Endothelial cell of umbilical vein (primary cell): ENCODE data around the gene MED22. TPM values are rescaled to one million over a fixed set of nuclear protein-coding genes. Genes with fewer than 3 reads are reported as not detected.
"Not testable (repeated sequence)": the region's sequence is repeated elsewhere in the genome, so short reads cannot be mapped to it uniquely, and the experiment has no call there.

ENCODE experiments used
- BruUV-seq: library from RNA; stranded (reverse); fragments of 400-500 nt; replicated peaks from 2 replicates; lab custom pipeline; 2021; lab: Mats Ljungman, UMichigan
- CTCF ChIA-PET: fragments of 300-600, 350-600 bp; sonication (Branson Sonifier 250); formaldehyde crosslinking; loops from one replicate; lab custom pipeline; 2021; ENCODE audit warnings: antibody characterized with exemption, inconsistent platforms; lab: Charles Lee
- POLR2A ChIA-PET: fragments of 300-600, 350-600 bp; sonication (Branson Sonifier 250); formaldehyde crosslinking; loops from one replicate; lab custom pipeline; 2021; ENCODE audit warnings: antibody characterized with exemption, inconsistent platforms; lab: Charles Lee
- DNase-seq: peaks from one replicate; pipeline ENCODE4 v3.0.0-alpha.2; 2011; ENCODE audit warnings: low read depth, low spot score
- FAIRE-seq: peaks from 2 replicates; lab custom pipeline; 2011; peaks lifted over from hg19 to GRCh38; lab: Jason Lieb, UNC
- H2AFZ ChIP-seq: 2 replicates; pipeline ENCODE4 v1.6.0; 2012; ENCODE audit warnings: low read depth, low read length, control low read depth, inconsistent platforms
- H3K27ac ChIP-seq: 2 replicates; pipeline ENCODE4 v1.5.1; 2011; ENCODE audit warnings: low read depth, mild to moderate bottlenecking, control low read depth, low read length, moderate library complexity; ENCODE audit not compliant: insufficient read depth
- H3K27me3 ChIP-seq, 2 experiments: 2 replicates each; pipeline versions ENCODE4 v1.6.0 to v1.6.1; 2011; ENCODE audit warnings: low read length in 2 of 2, mixed read lengths in 1 of 2; ENCODE audit not compliant: control insufficient read depth in 2 of 2, insufficient read depth in 2 of 2
- H3K36me3 ChIP-seq, 2 experiments: 2 replicates in 1 of 2; 3 replicates in 1 of 2; pipeline ENCODE4 v1.5.1; 2011; ENCODE audit warnings: low read length in 2 of 2, mild to moderate bottlenecking in 1 of 2, moderate library complexity in 1 of 2; ENCODE audit not compliant: control insufficient read depth in 2 of 2, insufficient read depth in 2 of 2; ENCODE audit errors: extremely low read depth in 1 of 2
- H3K4me1 ChIP-seq: 3 replicates; pipeline ENCODE4 v1.5.1; 2011; ENCODE audit warnings: mild to moderate bottlenecking, low read length; ENCODE audit not compliant: control insufficient read depth, insufficient read depth; ENCODE audit errors: extremely low read depth
- H3K4me2 ChIP-seq: 2 replicates; pipeline ENCODE4 v1.6.1; 2011; ENCODE audit warnings: low read length, control low read depth, mixed read lengths; ENCODE audit not compliant: insufficient read depth
- H3K4me3 ChIP-seq, 3 experiments: fragments of 200-600 bp in 1 of 3; sonication (generic), shearing (Covaris generic) in 1 of 3; replicated peaks in 1 of 3; 2 replicates each; pipeline ENCODE4 v1.5.1; 2011 to 2016; ENCODE audit warnings: control low read depth in 3 of 3, low read length in 3 of 3, mild to moderate bottlenecking in 2 of 3, inconsistent platforms in 1 of 3, low read depth in 1 of 3, moderate library complexity in 1 of 3; ENCODE audit not compliant: insufficient read depth in 1 of 3
- H3K79me2 ChIP-seq: 2 replicates; pipeline ENCODE4 v1.6.0; 2012; ENCODE audit warnings: low read length, inconsistent platforms; ENCODE audit not compliant: control insufficient read depth, insufficient read depth
- H3K9ac ChIP-seq: replicated peaks from 2 replicates; pipeline ENCODE3; 2011; ENCODE audit warnings: low read length, control low read depth; ENCODE audit not compliant: insufficient read depth; ENCODE audit errors: extremely low read depth
- H3K9me1 ChIP-seq: replicated peaks from 3 replicates; pipeline ENCODE4 v1.6.0; 2011; ENCODE audit warnings: mild to moderate bottlenecking, low read length; ENCODE audit not compliant: control insufficient read depth, insufficient read depth; ENCODE audit errors: extremely low read depth
- H3K9me3 ChIP-seq: replicated peaks from 2 replicates; pipeline ENCODE4 v1.5.1; 2012; ENCODE audit warnings: low read length, inconsistent platforms; ENCODE audit not compliant: control insufficient read depth, insufficient read depth
- H4K20me1 ChIP-seq: replicated peaks from 2 replicates; pipeline ENCODE3; 2011; ENCODE audit warnings: mild to moderate bottlenecking, low read length; ENCODE audit not compliant: control insufficient read depth, insufficient read depth; ENCODE audit errors: extremely low read depth
- EZH2 ChIP-seq: IDR thresholded peaks from 2 replicates; pipeline ENCODE4 v1.6.1; 2012; ENCODE audit warnings: borderline replicate concordance, low read depth, mild to moderate bottlenecking, moderate library complexity, low read length, inconsistent platforms; ENCODE audit not compliant: severe bottlenecking
- FOS ChIP-seq: IDR thresholded peaks from 2 replicates; pipeline ENCODE4 v1.6.1; 2011; ENCODE audit warnings: mild to moderate bottlenecking, low read length, moderate library complexity, borderline replicate concordance; ENCODE audit not compliant: insufficient read depth
- GATA2 ChIP-seq: IDR thresholded peaks from 2 replicates; pipeline ENCODE4 v1.7.0; 2011; ENCODE audit warnings: low read depth, mild to moderate bottlenecking, moderate library complexity, mixed read lengths, low read length; ENCODE audit not compliant: insufficient read length, insufficient read depth
- JUN ChIP-seq: IDR thresholded peaks from 2 replicates; pipeline ENCODE4 v1.6.1; 2011; ENCODE audit warnings: borderline replicate concordance, low read depth; ENCODE audit not compliant: insufficient read length, insufficient read depth
- MYC ChIP-seq: IDR thresholded peaks from one replicate; pipeline ENCODE4 v1.6.1; 2011; ENCODE audit warnings: mild to moderate bottlenecking, low read depth, low read length
- POLR2A ChIP-seq: IDR thresholded peaks from 2 replicates; pipeline ENCODE4 v1.6.1; 2012; ENCODE audit warnings: low read depth, mild to moderate bottlenecking, control low read depth, low read length
- POLR2AphosphoS5 ChIP-seq: IDR thresholded peaks from 2 replicates; pipeline ENCODE4 v1.6.1; 2012; ENCODE audit warnings: low read depth, mild to moderate bottlenecking, control low read depth, low read length, moderate library complexity; ENCODE audit not compliant: insufficient read depth
- dilution Hi-C: fragments of 300-500 bp; cut with MboI; formaldehyde crosslinking; loops from one replicate; pipeline ENCODE4 v1.15.0; 2019; ENCODE audit warnings: low sequenced_read_pairs; ENCODE audit not compliant: extremely low pct_ligation_motif_present
- intact Hi-C: fragments of 100-400 bp; cut with micrococcal nuclease; formaldehyde crosslinking; loops from one replicate; pipeline ENCODE4 v1.10.0; 2022
- polyA plus RNA-seq, 4 experiments: library from polyadenylated mRNA; depleted of rRNA in 3 of 4; stranded (reverse) in 3 of 4; unstranded in 1 of 4; fragments of >200 nt; gene quantifications; 2 replicates each; pipeline versions ENCODE4 v1.2.1 to v1.2.3, GENCODE V29; 2011 to 2012; ENCODE audit warnings: missing spikeins in 1 of 4
- total RNA-seq: library from RNA; stranded (reverse); gene quantifications from 2 replicates; pipeline ENCODE4 v1.2.3, GENCODE V29; 2021
- TF ChIP-seq, protein P1 (sequence below), 2 donors: IDR thresholded peaks; 1 replicate in 1 of 2; 2 replicates in 1 of 2; pipeline ENCODE4 v1.5.1; 2011; ENCODE audit warnings: low read length in 2 of 2, mild to moderate bottlenecking in 2 of 2, moderate library complexity in 2 of 2, control low read depth in 1 of 2, inconsistent platforms in 1 of 2, low read depth in 1 of 2; ENCODE audit not compliant: insufficient read depth in 1 of 2; ENCODE audit errors: extremely low read depth in 1 of 2
- TF ChIP-seq, protein P2 (sequence below): IDR thresholded peaks from 2 replicates; pipeline ENCODE4 v1.6.1; 2011; ENCODE audit not compliant: insufficient read depth, insufficient read length

MED22 gene
- total and polyA plus RNA-seq, 2 donors (not counting 3 experiments of a cell fraction or from before 2014, with no cell fraction given), result 25.7 to 27.4 TPM

DNA sequence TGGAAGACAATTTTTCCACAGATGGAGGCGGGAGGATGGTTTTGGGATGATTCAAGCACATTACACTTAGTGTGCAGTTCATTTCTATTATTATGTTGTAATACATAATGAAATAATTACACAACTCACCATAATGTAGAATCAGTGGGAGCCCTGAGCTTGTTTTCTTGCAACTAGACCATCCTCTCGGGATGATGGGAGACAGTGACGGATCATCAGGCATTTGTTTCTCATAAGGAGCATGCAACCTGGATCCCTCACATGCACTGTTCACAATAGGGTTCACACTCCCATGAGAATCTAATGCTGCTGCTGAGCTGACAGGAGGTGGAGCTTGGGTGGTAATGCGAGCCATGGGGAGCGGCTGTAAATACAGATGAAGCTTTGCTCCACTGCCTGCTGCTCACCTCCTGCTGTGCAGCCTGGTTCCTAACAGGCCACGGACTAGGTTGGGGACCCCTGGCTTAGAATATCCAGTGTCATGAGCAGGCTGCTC is 29.8 kb upstream of the MED22 start:
- Histone ChIP-seq H3K4me3 (no peak overlapping the region), H3K27ac (no peak overlapping the region), H4K20me1 (peaks cover 2% of the 10 kb centered on the region), H3K4me1 (peaks cover 10% of the 10 kb centered on the region), H3K9me3 (no peaks in the 10 kb centered on the region), H3K79me2 (peaks cover 30% of the 10 kb centered on the region), H3K4me2 (no peak overlapping the region), H3K36me3 (peaks cover 3% of the 10 kb centered on the region in 2 experiments), H3K9ac (no peak overlapping the region), H2AFZ (no peak overlapping the region), H3K27me3 (no peaks in the 10 kb centered on the region), H3K9me1 (no peaks in the 10 kb centered on the region)
- BruUV-seq, result no TSS peak
- intact Hi-C loops, result loop anchor here (2.0 kb wide), 1 partner anchor 19 kb away; no protein-coding TSS in a partner anchor
- POLR2A ChIA-PET, result interaction anchor here (1.8 kb wide), 1 partner anchor 30 kb away, joined by 10 read pairs; the partner anchor contains the start of genes MED22 and RPL7A
- TF ChIP-seq GATA2 (no peak), FOS (no peak), POLR2A (no peak), JUN (no peak), EZH2 (no peak), MYC (no peak), POLR2AphosphoS5 (no peak)
- TF ChIP-seq, protein P1, sequence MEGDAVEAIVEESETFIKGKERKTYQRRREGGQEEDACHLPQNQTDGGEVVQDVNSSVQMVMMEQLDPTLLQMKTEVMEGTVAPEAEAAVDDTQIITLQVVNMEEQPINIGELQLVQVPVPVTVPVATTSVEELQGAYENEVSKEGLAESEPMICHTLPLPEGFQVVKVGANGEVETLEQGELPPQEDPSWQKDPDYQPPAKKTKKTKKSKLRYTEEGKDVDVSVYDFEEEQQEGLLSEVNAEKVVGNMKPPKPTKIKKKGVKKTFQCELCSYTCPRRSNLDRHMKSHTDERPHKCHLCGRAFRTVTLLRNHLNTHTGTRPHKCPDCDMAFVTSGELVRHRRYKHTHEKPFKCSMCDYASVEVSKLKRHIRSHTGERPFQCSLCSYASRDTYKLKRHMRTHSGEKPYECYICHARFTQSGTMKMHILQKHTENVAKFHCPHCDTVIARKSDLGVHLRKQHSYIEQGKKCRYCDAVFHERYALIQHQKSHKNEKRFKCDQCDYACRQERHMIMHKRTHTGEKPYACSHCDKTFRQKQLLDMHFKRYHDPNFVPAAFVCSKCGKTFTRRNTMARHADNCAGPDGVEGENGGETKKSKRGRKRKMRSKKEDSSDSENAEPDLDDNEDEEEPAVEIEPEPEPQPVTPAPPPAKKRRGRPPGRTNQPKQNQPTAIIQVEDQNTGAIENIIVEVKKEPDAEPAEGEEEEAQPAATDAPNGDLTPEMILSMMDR (IDR thresholded peaks at IDR 0.05; ENCODE audit: extremely low read depth in 1 of 2, insufficient read depth in 1 of 2, low read depth in 1 of 2, low read length in 2 of 2), result no peak
- TF ChIP-seq, protein P2, sequence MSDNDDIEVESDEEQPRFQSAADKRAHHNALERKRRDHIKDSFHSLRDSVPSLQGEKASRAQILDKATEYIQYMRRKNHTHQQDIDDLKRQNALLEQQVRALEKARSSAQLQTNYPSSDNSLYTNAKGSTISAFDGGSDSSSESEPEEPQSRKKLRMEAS, result no peak
- CTCF ChIA-PET, result interaction anchor here (0.9 to 3.2 kb wide), 4 partner anchors 17 to 109 kb away, joined by 3 to 10 read pairs (median 3); partner anchors contain the start of genes MED22 and RPL7A
- dilution Hi-C loops, result no loop called here
- DNase-seq (no peak), FAIRE-seq (no peak)

DNA sequence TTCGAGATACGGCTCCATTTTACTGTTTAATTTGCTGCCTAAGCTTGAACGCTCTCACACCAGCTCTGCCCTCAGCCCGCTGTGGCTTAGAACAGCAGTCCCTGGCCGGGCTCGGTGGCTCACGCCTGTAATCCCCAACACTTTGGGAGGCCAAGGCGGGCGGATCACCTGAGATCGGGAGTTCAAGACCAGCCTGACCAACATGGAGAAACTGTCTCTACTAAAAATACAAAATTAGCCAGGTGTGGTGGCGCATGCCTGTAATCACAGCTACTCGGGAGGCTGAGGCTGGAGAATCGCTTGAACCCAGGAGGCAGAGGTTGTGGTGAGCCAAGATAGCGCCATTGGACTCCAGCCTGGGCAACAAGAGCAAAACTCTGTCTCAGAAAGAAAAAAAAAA is 29.3 kb upstream of the MED22 start:
- dilution Hi-C loops, H4K20me1 ChIP-seq, H3K9ac ChIP-seq, H3K9me3 ChIP-seq, H3K36me3 ChIP-seq, H3K27me3 ChIP-seq, H3K27ac ChIP-seq, H3K4me3 ChIP-seq, H2AFZ ChIP-seq, BruUV-seq, H3K4me2 ChIP-seq, H3K9me1 ChIP-seq, FAIRE-seq, DNase-seq: not testable (repeated sequence)
- ChIA-PET CTCF (interaction anchor here (0.6 to 3.2 kb wide), 6 partner anchors 9 to 109 kb away, joined by 3 to 10 read pairs (median 3); partner anchors contain the start of genes MED22 and RPL7A), POLR2A (interaction anchor here (1.8 kb wide), 1 partner anchor 29 kb away, joined by 10 read pairs; the partner anchor contains the start of genes MED22 and RPL7A)
- intact Hi-C loops, result loop anchor here (2.0 kb wide), 1 partner anchor 20 kb away; no protein-coding TSS in a partner anchor
- Histone ChIP-seq H3K79me2 (peaks cover 35% of the 10 kb centered on the region), H3K4me1 (peaks cover 10% of the 10 kb centered on the region)
